ENCODE data around the gene IDS.
"Not testable (repeated sequence)": the region's sequence is repeated elsewhere in the genome, so short reads cannot be mapped to it uniquely, and the experiment has no call there.

The IDS gene

GRCh38 chrX:149497054-149497453, 8.1 kb downstream of the IDS start:
- DNase-seq = no peak

- no peak for DNase-seq
Measured at GRCh38 chrX:149495573-149496071, 9.5 kb downstream of the IDS start.

GRCh38 chrX:149494844-149495565, 10.1 kb downstream of the IDS start:
- DNase-seq = no peak

- DNase-seq = no peak
Measured at GRCh38 chrX:149493567-149494562, 11.2 kb downstream of the IDS start.

- DNase-seq = no peak
Measured at GRCh38 chrX:149491812-149492211, 13.3 kb downstream of the IDS start.

GRCh38 chrX:149490100-149490499, 15.0 kb downstream of the IDS start:
- no peak for DNase-seq

- DNase-seq = not testable (repeated sequence)
Measured at GRCh38 chrX:149488411-149489052, 16.6 kb downstream of the IDS start.

GRCh38 chrX:149488008-149488407, 17.1 kb downstream of the IDS start:
- DNase-seq = not testable (repeated sequence)

GRCh38 chrX:149487292-149487691, 17.8 kb downstream of the IDS start:
- no peak for DNase-seq

- DNase-seq = no peak
Measured at GRCh38 chrX:149476513-149476912, 28.6 kb downstream of the IDS start.

- DNase-seq = no peak
Measured at GRCh38 chrX:149473966-149474365, 31.1 kb downstream of the IDS start.

- no peak for DNase-seq
Measured at GRCh38 chrX:149473092-149473491, 32.0 kb downstream of the IDS start.

- DNase-seq = no peak
Measured at GRCh38 chrX:149472625-149473024, 32.5 kb downstream of the IDS start.

GRCh38 chrX:149471397-149471796, 33.7 kb downstream of the IDS start:
- no peak for DNase-seq

- DNase-seq = peak; percentile 66
Measured at GRCh38 chrX:149470955-149471354, 34.2 kb downstream of the IDS start.

- no peak for DNase-seq
Measured at GRCh38 chrX:149469406-149469805, 35.7 kb downstream of the IDS start.

- DNase-seq = no peak
Measured at GRCh38 chrX:149467920-149468319, 37.2 kb downstream of the IDS start.

GRCh38 chrX:149467461-149467860, 37.6 kb downstream of the IDS start:
- DNase-seq = no peak

GRCh38 chrX:149462849-149463248, 42.3 kb downstream of the IDS start:
- DNase-seq = no peak

GRCh38 chrX:149461746-149462145, 43.4 kb downstream of the IDS start:
- no peak for DNase-seq

GRCh38 chrX:149458586-149458985, 46.5 kb downstream of the IDS start:
- no peak for DNase-seq

GRCh38 chrX:149456476-149457245, 48.4 kb downstream of the IDS start:
- DNase-seq = no peak
